GM12878 (cell line): ENCODE results near the gene NCKAP5. TPM values are rescaled to one million over a fixed set of nuclear protein-coding genes. Genes with fewer than 3 reads are reported as not detected.
A peak's percentile ranks its signal among the peaks of the same experiment; 100 is the strongest.

Experiments used
- ATAC-seq: fragments of 200-7000 bp; cut with Tn5 transposase; 3 replicates; pipeline ENCODE4 v1.9.1; 2020; ENCODE audit warnings: mild to moderate bottlenecking, moderate library complexity
- BruUV-seq: library from RNA; stranded (reverse); fragments of 400-500 nt; replicated peaks from 2 replicates; lab custom pipeline; 2021; lab: Mats Ljungman, UMichigan
- CTCF ChIA-PET: fragments of 300-600 bp; sonication (Branson Sonifier 250); formaldehyde crosslinking; extraction: SDS; loops from one replicate; lab custom pipeline; 2021; ENCODE audit warnings: inconsistent platforms; lab: Yijun Ruan, JAX
- POLR2A ChIA-PET: fragments of 350-600 bp; formaldehyde crosslinking; extraction: SDS; loops from one replicate; lab custom pipeline; 2021; ENCODE audit warnings: inconsistent platforms; lab: Charles Lee
- RAD21 ChIA-PET: fragments of 300-600 bp; sonication (Branson Sonifier 250); formaldehyde crosslinking; loops from one replicate; lab custom pipeline; 2023; ENCODE audit warnings: antibody characterized with exemption; ENCODE audit not compliant: unreplicated experiment; lab: Charles Lee
- SMC1A ChIA-PET: fragments of 300-600 bp; sonication (Branson Sonifier 250); formaldehyde crosslinking; loops from one replicate; lab custom pipeline; 2023; ENCODE audit not compliant: unreplicated experiment, uncharacterized antibody; lab: Charles Lee
- DNase-seq: peaks from one replicate; pipeline ENCODE4 v3.0.0-alpha.2; 2011; ENCODE audit warnings: low read depth, low spot score
- FAIRE-seq: peaks from 3 replicates; lab custom pipeline; 2011; peaks lifted over from hg19 to GRCh38; lab: Jason Lieb, UNC
- H2AFZ ChIP-seq: 2 replicates; pipeline ENCODE4 v1.6.0; 2011; ENCODE audit warnings: low read depth, low read length, control low read depth; ENCODE audit not compliant: control insufficient read depth
- H3K27ac ChIP-seq: 2 replicates; pipeline ENCODE4 v1.5.1; 2011; ENCODE audit warnings: control low read depth; ENCODE audit not compliant: control insufficient read depth, insufficient read depth
- H3K27me3 ChIP-seq, 2 experiments: replicated peaks in 1 of 2; 2 replicates each; pipeline versions ENCODE4 v1.6.0 to v1.6.1; 2011; ENCODE audit warnings: low read length in 1 of 2; ENCODE audit not compliant: control insufficient read depth in 2 of 2, insufficient read depth in 2 of 2
- H3K36me3 ChIP-seq, 2 experiments: 2 replicates each; pipeline ENCODE4 v1.5.1; 2011; ENCODE audit warnings: low read length in 1 of 2; ENCODE audit not compliant: control insufficient read depth in 2 of 2, insufficient read depth in 2 of 2
- H3K4me1 ChIP-seq: 2 replicates; pipeline ENCODE4 v1.6.1; 2011; ENCODE audit warnings: mild to moderate bottlenecking, low read length, moderate library complexity, mixed read lengths; ENCODE audit not compliant: control insufficient read depth, insufficient read depth
- H3K4me2 ChIP-seq: 2 replicates; pipeline ENCODE4 v1.6.0; 2011; ENCODE audit warnings: control low read depth; ENCODE audit not compliant: control insufficient read depth, insufficient read depth
- H3K4me3 ChIP-seq: fragments of 200-600 bp; sonication (generic); 2 replicates; pipeline ENCODE4 v1.5.1; 2016
- H3K79me2 ChIP-seq: 2 replicates; pipeline ENCODE4 v1.6.0; 2011; ENCODE audit warnings: low read length; ENCODE audit not compliant: control insufficient read depth, insufficient read depth
- H3K9ac ChIP-seq: 2 replicates; pipeline ENCODE4 v1.8.0; 2011; ENCODE audit warnings: low read length, control low read depth, mixed read lengths; ENCODE audit not compliant: control insufficient read depth, insufficient read depth
- H3K9me3 ChIP-seq: replicated peaks from 3 replicates; pipeline ENCODE4 v1.5.1; 2011; ENCODE audit warnings: mild to moderate bottlenecking, low read length; ENCODE audit not compliant: control insufficient read depth, insufficient read depth
- H4K20me1 ChIP-seq: 2 replicates; pipeline ENCODE4 v1.6.0; 2011; ENCODE audit not compliant: control insufficient read depth, insufficient read depth
- ATF2 ChIP-seq: IDR thresholded peaks from 2 replicates; pipeline ENCODE4 v1.6.1; 2012; ENCODE audit warnings: low read length, inconsistent platforms
- CHD4 ChIP-seq: fragments of 200-600 bp; sonication (generic); IDR thresholded peaks from 2 replicates; pipeline ENCODE4 v1.6.1; 2016; ENCODE audit warnings: mild to moderate bottlenecking
- DPF2 ChIP-seq: fragments of 450-650 bp; IDR thresholded peaks from 2 replicates; pipeline ENCODE4 v1.6.1; 2017; ENCODE audit warnings: mild to moderate bottlenecking
- IKZF1 ChIP-seq: fragments of 450-650 bp; conservative IDR thresholded peaks from 2 replicates; pipeline ENCODE4 v1.6.1; 2017; ENCODE audit warnings: antibody characterized with exemption, mild to moderate bottlenecking
- MAX ChIP-seq: IDR thresholded peaks from 2 replicates; pipeline ENCODE4 v1.6.1; 2012; ENCODE audit warnings: low read depth, low read length, improper control_type of control experiment
- MEF2B ChIP-seq: fragments of 450-650 bp; IDR thresholded peaks from 2 replicates; pipeline ENCODE4 v1.6.1; 2018; ENCODE audit warnings: mild to moderate bottlenecking, moderate library complexity; ENCODE audit not compliant: partially characterized antibody, poor library complexity, severe bottlenecking
- NKRF ChIP-seq: fragments of 450-650 bp; conservative IDR thresholded peaks from 2 replicates; pipeline ENCODE4 v1.6.1; 2017; ENCODE audit warnings: mild to moderate bottlenecking, moderate library complexity
- NR2C2 ChIP-seq: IDR thresholded peaks from 2 replicates; pipeline ENCODE4 v1.6.1; 2011; ENCODE audit warnings: borderline replicate concordance, low read depth; ENCODE audit not compliant: control insufficient read depth, insufficient read length
- NR2F1 ChIP-seq: fragments of 450-650 bp; conservative IDR thresholded peaks from 2 replicates; pipeline ENCODE4 v1.6.1; 2017; ENCODE audit warnings: mild to moderate bottlenecking
- PML ChIP-seq: IDR thresholded peaks from 2 replicates; pipeline ENCODE4 v1.6.1; 2012; ENCODE audit warnings: low read length, inconsistent platforms
- RUNX3 ChIP-seq: IDR thresholded peaks from 2 replicates; pipeline ENCODE4 v1.6.1; 2012; ENCODE audit warnings: low read length, inconsistent platforms
- SMC3 ChIP-seq: IDR thresholded peaks from 2 replicates; pipeline ENCODE4 v1.6.1; 2011; ENCODE audit warnings: low read length, improper control_type of control experiment, borderline replicate concordance
- ZBTB33 ChIP-seq: fragments of 450-650 bp; IDR thresholded peaks from 2 replicates; pipeline ENCODE4 v1.6.1; 2017; ENCODE audit warnings: mild to moderate bottlenecking
- ZBTB40 ChIP-seq: fragments of 450-650 bp; IDR thresholded peaks from 2 replicates; pipeline ENCODE4 v1.6.1; 2016; ENCODE audit warnings: mild to moderate bottlenecking, moderate library complexity, borderline replicate concordance
- ZZZ3 ChIP-seq: IDR thresholded peaks from 2 replicates; pipeline ENCODE4 v1.6.1; 2011; ENCODE audit warnings: low read depth; ENCODE audit not compliant: control insufficient read depth, insufficient read length
- WGBS: methylation state at CpG from one replicate; pipeline ENCODE4 v1.1.6; 2016; ENCODE audit warnings: low lambda C conversion rate; ENCODE audit not compliant: insufficient replicate concordance, insufficient coverage; ENCODE audit errors: missing lambda C conversion rate; 5-methylcytosine and 5-hydroxymethylcytosine counted together
- in situ Hi-C: fragments of 300-500 bp; cut with MboI; formaldehyde crosslinking; loops from 9 replicates; pipeline ENCODE4 v1.14.3; 2018; ENCODE audit warnings: mixed read lengths
- intact Hi-C: fragments of 100-400 bp; cut with micrococcal nuclease; formaldehyde crosslinking; loops from one replicate; pipeline ENCODE4 v1.14.2; 2022; ENCODE audit not compliant: unreplicated experiment
- polyA plus RNA-seq, 11 experiments: library from polyadenylated mRNA; depleted of rRNA in 4 of 11; unstranded in 6 of 11; stranded (reverse) in 5 of 11; fragments of >200 nt; fragmentation: Nextera tagmentation in 4 of 11; fragmentation: Illumina TruSeq in 1 of 11; extraction: Ambion mirVana in 4 of 11; extraction: Trizol in 1 of 11; gene quantifications; 1 replicate in 1 of 11; 2 replicates in 10 of 11; pipeline versions ENCODE4 v1.2.1 to v1.2.3, GENCODE V29; 2011 to 2016; ENCODE audit warnings: inconsistent platforms in 2 of 11, missing spikeins in 2 of 11, low read depth in 1 of 11
- total RNA-seq, 4 experiments: library from RNA; depleted of rRNA in 3 of 4; stranded (reverse); fragments of >200 nt in 3 of 4; fragmentation: Illumina TruSeq in 1 of 4; extraction: Trizol in 1 of 4; gene quantifications; 2 replicates each; pipeline versions ENCODE4 v1.2.1 to v1.2.3, GENCODE V29; 2013 to 2021

NCKAP5 gene
- total and polyA plus RNA-seq, 10 of the 15 experiments (the other 5 are each of a cell fraction or from before 2014, with no cell fraction given), result 0.06 to 0.44 (median 0.16) TPM

GRCh38 chr2:133142087-133142486 lies 426.2 kb downstream of the NCKAP5 start:
- Histone ChIP-seq H3K9me3 (no peaks in the 10 kb centered on the region), H3K4me1 (no peaks in the 10 kb centered on the region), H3K9ac (no peak overlapping the region), H3K4me3 (no peak overlapping the region), H3K27ac (no peak overlapping the region), H2AFZ (no peak overlapping the region), H3K36me3 (no peaks in the 10 kb centered on the region), H3K27me3 (no peaks in the 10 kb centered on the region), H4K20me1 (no peaks in the 10 kb centered on the region), H3K4me2 (no peak overlapping the region), H3K79me2 (no peaks in the 10 kb centered on the region)
- ChIA-PET RAD21 (interaction anchor here (0.9 to 1.2 kb wide), 5 partner anchors 150 to 465 kb away, joined by 3 to 6 read pairs (median 3); no protein-coding TSS in a partner anchor), CTCF (interaction anchor here (0.8 to 1.5 kb wide), 3 partner anchors 11 to 463 kb away, joined by 3 to 6 read pairs (median 4); no protein-coding TSS in a partner anchor), SMC1A (interaction anchor here (0.5 to 1.8 kb wide), 11 partner anchors 12 to 433 kb away, joined by 3 to 6 read pairs (median 3); no protein-coding TSS in a partner anchor), POLR2A (no interaction called here)
- intact Hi-C loops (no loop called here), in situ Hi-C loops (no loop called here)
- DNase-seq, result no peak
- no TSS peak for BruUV-seq
- WGBS, result 23% methylated on average over 3 of the region's 3 CpGs
- peak; percentile 85 for ATAC-seq
- FAIRE-seq, result no peak
- TF ChIP-seq PML (no peak), RUNX3 (peak; percentile 49), NR2F1 (peak; percentile 66), SMC3 (no peak), DPF2 (no peak), ZZZ3 (no peak), ZBTB33 (no peak), ZBTB40 (no peak), CHD4 (no peak), NKRF (no peak), IKZF1 (0 out of 2 replicates have a peak, but pooled peaks have one; percentile 34), NR2C2 (no peak), MAX (no peak), MEF2B (peak; percentile 43), ATF2 (no peak)
